GM06990 (cell line): ENCODE data around the gene ZNF490.

ENCODE experiments used
- DNase-seq: peaks from one replicate; pipeline ENCODE4 v3.0.0-alpha.2; 2011; ENCODE audit not compliant: insufficient read length; ENCODE audit errors: extremely low read depth
- H3K27me3 ChIP-seq: replicated peaks from 2 replicates; pipeline ENCODE4 v1.6.0; 2011; ENCODE audit warnings: low read length; ENCODE audit not compliant: control insufficient read depth, insufficient read depth
- H3K36me3 ChIP-seq: 2 replicates; pipeline ENCODE4 v1.5.1; 2011; ENCODE audit warnings: low read length; ENCODE audit not compliant: control insufficient read depth, insufficient read depth
- H3K4me3 ChIP-seq: replicated peaks from 2 replicates; pipeline ENCODE4 v1.5.1; 2011; ENCODE audit warnings: low read depth, mild to moderate bottlenecking, control low read depth, low read length
- TF ChIP-seq, protein P1 (sequence below): IDR thresholded peaks from 2 replicates; pipeline ENCODE4 v1.5.1; 2011; ENCODE audit warnings: low read length, control low read depth, mild to moderate bottlenecking, inconsistent platforms; ENCODE audit not compliant: insufficient read depth, poor library complexity, severe bottlenecking

Gene ZNF490

DNA sequence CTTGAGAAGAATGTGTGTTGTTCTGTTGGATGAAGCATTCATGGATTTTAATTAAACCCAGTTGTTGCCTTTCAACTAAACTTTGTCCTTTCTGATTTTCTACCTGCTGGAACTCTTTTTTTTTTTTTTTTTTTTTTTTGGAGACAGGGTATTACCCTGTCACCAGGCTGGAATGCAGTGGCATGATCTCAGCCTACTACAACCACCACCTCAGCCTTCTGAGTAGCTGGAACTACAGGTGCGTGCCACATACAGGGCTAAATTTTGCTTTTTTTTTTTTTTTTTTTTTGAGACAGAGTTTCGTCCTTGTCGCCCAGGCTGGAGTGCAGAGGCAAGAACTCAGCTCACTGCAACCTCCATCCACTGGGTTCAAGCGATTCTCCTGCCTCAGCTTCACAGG lies 7.0 kb upstream of the ZNF490 start:
- TF ChIP-seq, protein P1, sequence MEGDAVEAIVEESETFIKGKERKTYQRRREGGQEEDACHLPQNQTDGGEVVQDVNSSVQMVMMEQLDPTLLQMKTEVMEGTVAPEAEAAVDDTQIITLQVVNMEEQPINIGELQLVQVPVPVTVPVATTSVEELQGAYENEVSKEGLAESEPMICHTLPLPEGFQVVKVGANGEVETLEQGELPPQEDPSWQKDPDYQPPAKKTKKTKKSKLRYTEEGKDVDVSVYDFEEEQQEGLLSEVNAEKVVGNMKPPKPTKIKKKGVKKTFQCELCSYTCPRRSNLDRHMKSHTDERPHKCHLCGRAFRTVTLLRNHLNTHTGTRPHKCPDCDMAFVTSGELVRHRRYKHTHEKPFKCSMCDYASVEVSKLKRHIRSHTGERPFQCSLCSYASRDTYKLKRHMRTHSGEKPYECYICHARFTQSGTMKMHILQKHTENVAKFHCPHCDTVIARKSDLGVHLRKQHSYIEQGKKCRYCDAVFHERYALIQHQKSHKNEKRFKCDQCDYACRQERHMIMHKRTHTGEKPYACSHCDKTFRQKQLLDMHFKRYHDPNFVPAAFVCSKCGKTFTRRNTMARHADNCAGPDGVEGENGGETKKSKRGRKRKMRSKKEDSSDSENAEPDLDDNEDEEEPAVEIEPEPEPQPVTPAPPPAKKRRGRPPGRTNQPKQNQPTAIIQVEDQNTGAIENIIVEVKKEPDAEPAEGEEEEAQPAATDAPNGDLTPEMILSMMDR: no peak
- DNase-seq: no peak
- Histone ChIP-seq H3K4me3 (no peak overlapping the region), H3K27me3 (no peaks in the 10 kb centered on the region), H3K36me3 (peaks cover 3% of the 10 kb centered on the region; the same call in 1 of the 2 replicates)

DNA sequence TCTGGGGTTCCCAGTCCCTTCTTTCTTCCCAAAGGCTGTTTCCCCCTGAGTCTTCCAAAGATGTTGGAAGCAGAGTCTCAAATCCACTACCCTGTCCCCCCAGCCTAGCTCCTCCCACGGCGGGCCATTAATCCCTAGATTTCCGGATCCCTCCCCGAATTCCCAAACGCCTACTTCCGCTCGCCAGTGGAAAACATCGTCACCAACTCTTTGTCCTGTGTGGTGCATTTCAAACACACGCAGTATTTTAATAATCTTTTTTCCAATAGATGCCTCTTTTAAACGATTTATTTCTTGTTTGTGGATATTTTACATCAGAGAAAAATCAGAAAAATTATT lies 717 bp upstream of the ZNF490 start:
- Histone ChIP-seq H3K4me3 (peak overlapping the region; percentile 72), H3K36me3 (peaks cover 4% of the 10 kb centered on the region), H3K27me3 (no peaks in the 10 kb centered on the region)
- TF ChIP-seq, protein P1: no peak
- DNase-seq: no peak

DNA sequence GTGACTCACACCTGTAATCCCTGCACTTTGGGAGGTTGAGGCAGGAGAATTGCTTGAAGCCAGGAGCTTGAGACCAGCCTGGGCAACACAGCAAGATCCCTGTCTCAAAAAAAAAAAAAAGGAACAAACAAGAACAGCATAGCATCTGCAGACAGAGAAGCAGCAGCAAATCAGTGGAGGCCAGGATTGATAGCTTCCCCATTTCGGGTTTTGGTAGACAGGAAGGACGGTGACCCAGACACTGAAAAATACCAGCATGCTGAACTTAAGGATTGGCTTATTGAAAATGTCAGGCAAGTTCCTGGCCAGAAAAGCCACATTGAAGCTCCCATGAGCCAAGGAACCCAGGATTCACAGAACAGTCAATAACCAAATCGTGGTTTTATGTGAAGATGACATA lies 3.0 kb downstream of the ZNF490 start:
- no peak for DNase-seq
- Histone ChIP-seq H3K27me3 (no peaks in the 10 kb centered on the region), H3K4me3 (no peak overlapping the region), H3K36me3 (peaks cover 7% of the 10 kb centered on the region)
- TF ChIP-seq, protein P1: no peak

- H3K4me3 ChIP-seq: no peak overlapping the region
- no peak for DNase-seq
- TF ChIP-seq, protein P1: no peak
- H3K27me3 ChIP-seq: no peaks in the 10 kb centered on the region
- H3K36me3 ChIP-seq: peaks cover 7% of the 10 kb centered on the region
Observed at GRCh38 chr19:12606796-12607195, 3.8 kb downstream of the ZNF490 start.

GRCh38 chr19:12603714-12604113 lies 6.9 kb downstream of the ZNF490 start:
- Histone ChIP-seq H3K36me3 (peaks cover 8% of the 10 kb centered on the region), H3K27me3 (no peaks in the 10 kb centered on the region), H3K4me3 (no peak overlapping the region)
- DNase-seq: peak; percentile 46
- TF ChIP-seq, protein P1: no peak

- no peak for DNase-seq
- H3K27me3 ChIP-seq: no peaks in the 10 kb centered on the region
- H3K4me3 ChIP-seq: no peak overlapping the region
- TF ChIP-seq, protein P1: no peak
- peaks cover 6% of the 10 kb centered on the region for H3K36me3 ChIP-seq
Observed at GRCh38 chr19:12597594-12597993, 13.0 kb downstream of the ZNF490 start.
